D721Med (cell line): ENCODE data around the gene CAPN14.

Experiments used
- DNase-seq: peaks from one replicate; pipeline ENCODE4 v3.0.0; 2011; ENCODE audit warnings: low spot score; ENCODE audit not compliant: insufficient read length
- FAIRE-seq: peaks from 2 replicates; lab custom pipeline; 2011; peaks lifted over from hg19 to GRCh38; lab: Jason Lieb, UNC
- TF ChIP-seq, protein P1 (sequence below): IDR thresholded peaks from 2 replicates; pipeline ENCODE4 v1.5.1; 2012; ENCODE audit warnings: mild to moderate bottlenecking, control low read depth; ENCODE audit not compliant: insufficient read depth; ENCODE audit errors: missing control alignments

The CAPN14 gene

DNA sequence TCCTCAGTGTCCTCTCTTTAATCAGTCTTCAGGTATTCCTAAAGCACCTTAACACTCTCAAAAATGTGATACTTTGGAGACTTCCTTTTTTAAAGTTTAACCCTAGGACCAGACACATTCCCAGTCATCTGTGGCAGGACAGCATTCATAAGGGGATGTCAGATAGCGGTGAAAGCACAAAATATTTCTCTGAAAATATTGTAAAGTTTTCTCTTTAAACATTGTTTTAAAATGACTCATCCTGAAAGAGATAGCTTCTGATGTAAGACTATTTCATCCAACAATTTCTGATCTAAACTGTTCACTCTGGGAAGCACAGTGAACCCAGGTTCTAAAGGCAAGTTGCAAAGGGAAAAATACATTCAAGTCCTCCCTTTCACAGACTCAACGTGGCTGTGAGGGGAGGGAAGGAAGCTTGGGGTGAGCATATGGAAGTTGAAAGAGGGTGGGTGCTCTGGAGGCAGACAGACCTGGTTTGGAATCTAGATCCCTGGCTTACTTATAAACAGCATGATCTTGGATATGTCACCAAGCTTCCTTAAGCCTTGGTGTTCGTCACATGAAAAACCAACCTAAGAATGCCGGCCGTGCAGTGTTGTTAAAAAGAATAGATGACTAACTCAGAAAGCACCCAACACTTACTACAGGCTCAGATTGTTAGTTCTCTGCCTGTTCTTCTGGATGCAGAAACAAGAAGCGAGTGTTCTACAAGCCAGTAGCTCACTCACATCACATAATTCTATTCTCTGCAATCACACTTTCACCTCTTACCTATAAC lies 91.2 kb downstream of the CAPN14 start:
- FAIRE-seq (no peak), DNase-seq (no peak)
- TF ChIP-seq, protein P1, sequence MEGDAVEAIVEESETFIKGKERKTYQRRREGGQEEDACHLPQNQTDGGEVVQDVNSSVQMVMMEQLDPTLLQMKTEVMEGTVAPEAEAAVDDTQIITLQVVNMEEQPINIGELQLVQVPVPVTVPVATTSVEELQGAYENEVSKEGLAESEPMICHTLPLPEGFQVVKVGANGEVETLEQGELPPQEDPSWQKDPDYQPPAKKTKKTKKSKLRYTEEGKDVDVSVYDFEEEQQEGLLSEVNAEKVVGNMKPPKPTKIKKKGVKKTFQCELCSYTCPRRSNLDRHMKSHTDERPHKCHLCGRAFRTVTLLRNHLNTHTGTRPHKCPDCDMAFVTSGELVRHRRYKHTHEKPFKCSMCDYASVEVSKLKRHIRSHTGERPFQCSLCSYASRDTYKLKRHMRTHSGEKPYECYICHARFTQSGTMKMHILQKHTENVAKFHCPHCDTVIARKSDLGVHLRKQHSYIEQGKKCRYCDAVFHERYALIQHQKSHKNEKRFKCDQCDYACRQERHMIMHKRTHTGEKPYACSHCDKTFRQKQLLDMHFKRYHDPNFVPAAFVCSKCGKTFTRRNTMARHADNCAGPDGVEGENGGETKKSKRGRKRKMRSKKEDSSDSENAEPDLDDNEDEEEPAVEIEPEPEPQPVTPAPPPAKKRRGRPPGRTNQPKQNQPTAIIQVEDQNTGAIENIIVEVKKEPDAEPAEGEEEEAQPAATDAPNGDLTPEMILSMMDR = no peak

DNA sequence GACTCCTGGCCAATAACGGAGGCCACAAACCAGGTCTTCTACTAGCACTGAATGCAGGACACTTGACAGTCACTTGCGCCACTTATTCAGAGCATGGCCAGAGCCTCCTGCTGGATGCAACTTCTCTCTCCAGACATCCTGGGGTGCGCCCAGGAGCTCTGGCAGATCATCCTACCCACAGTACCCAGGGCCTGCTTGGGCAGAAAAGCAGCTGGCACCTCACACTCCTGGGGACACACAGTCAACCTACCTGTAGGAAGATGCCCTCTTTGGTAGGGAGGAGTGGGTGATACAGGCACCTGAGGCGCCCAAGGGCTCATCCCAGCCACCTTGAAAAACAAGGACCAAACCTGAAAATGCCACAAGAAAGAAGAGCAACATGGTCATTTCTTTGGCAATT lies 92.4 kb downstream of the CAPN14 start:
- no peak for FAIRE-seq
- DNase-seq = no peak
- TF ChIP-seq, protein P1 = no peak
